ENCODE data around the gene GADD45B. TPM values are rescaled to one million over a fixed set of nuclear protein-coding genes. Genes with fewer than 3 reads are reported as not detected.
"Not testable (repeated sequence)": the region's sequence is repeated elsewhere in the genome, so short reads cannot be mapped to it uniquely, and the experiment has no call there.

The GADD45B gene
- total and polyA plus RNA-seq, 3 experiments from 2014 or later: 51.1 to 90.7 (median 53.7) TPM

GRCh38 chr19:2500841-2501261 lies 24.9 kb downstream of the GADD45B start:
- Mint-ChIP-seq H3K4me1 (peaks cover 18 to 39% (median 20%) of the 10 kb centered on the region in 3 donors), H3K36me3 (peaks cover 0 to 2% (median 0%) of the 10 kb centered on the region in 3 donors), H3K9me3 (no peaks in the 10 kb centered on the region), H3K27me3 (no peaks in the 10 kb centered on the region), H3K4me3 (no peak overlapping the region), H3K27ac (no peak overlapping the region)
- DNase-seq: no peak
- H3K4me3 ChIP-seq (ENCODE audit: low read length): no peak overlapping the region
- H3K27me3 ChIP-seq (ENCODE audit: insufficient read depth, low read length, poor library complexity, severe bottlenecking): no peaks in the 10 kb centered on the region
- peaks cover 22% of the 10 kb centered on the region for H3K4me1 ChIP-seq (ENCODE audit: insufficient read depth, low read length)
- no peaks in the 10 kb centered on the region for H3K36me3 ChIP-seq (ENCODE audit: insufficient read depth, low read length)
- no peak overlapping the region for H3K27ac ChIP-seq (ENCODE audit: low read depth, low read length)
- POLR2A ChIA-PET: no interaction called here
- CTCF ChIA-PET: no interaction called here
- H3K9me3 ChIP-seq (ENCODE audit: low read length): no peaks in the 10 kb centered on the region

- Mint-ChIP-seq H3K27me3 (no peaks in the 10 kb centered on the region), H3K27ac (peak overlapping the region; percentile 86 to 99 (median 96)), H3K9me3 (no peaks in the 10 kb centered on the region), H3K4me3 (peak overlapping the region; percentile 7 to 89 (median 77)), H3K4me1 (peaks cover 19 to 44% (median 20%) of the 10 kb centered on the region in 3 donors), H3K36me3 (peaks cover 0 to 2% (median 0%) of the 10 kb centered on the region in 3 donors)
- H3K9me3 ChIP-seq (ENCODE audit: low read length): no peaks in the 10 kb centered on the region
- no peaks in the 10 kb centered on the region for H3K36me3 ChIP-seq (ENCODE audit: insufficient read depth, low read length)
- H3K4me3 ChIP-seq (ENCODE audit: low read length): peak overlapping the region; percentile 34
- ChIA-PET CTCF (interaction anchor here (0.7 to 3.2 kb wide), 12 partner anchors 9 to 580 kb away, joined by 3 to 30 read pairs (median 4); partner anchors contain the start of genes GADD45B and LMNB2), POLR2A (interaction anchor here (0.6 to 3.5 kb wide), 7 partner anchors 9 to 118 kb away, joined by 3 to 100 read pairs (median 4); partner anchors contain the start of gene GADD45B)
- H3K27ac ChIP-seq (ENCODE audit: low read depth, low read length): peak overlapping the region; percentile 60
- no peaks in the 10 kb centered on the region for H3K27me3 ChIP-seq (ENCODE audit: insufficient read depth, low read length, poor library complexity, severe bottlenecking)
- peaks cover 24% of the 10 kb centered on the region for H3K4me1 ChIP-seq (ENCODE audit: insufficient read depth, low read length)
- peak; percentile 53 to 88 (median 75) for DNase-seq
These were observed 27.7 kb downstream of the GADD45B start for GRCh38 chr19:2503521-2504109.

GRCh38 chr19:2506656-2507055 lies 30.7 kb downstream of the GADD45B start:
- H3K27me3 ChIP-seq (ENCODE audit: insufficient read depth, low read length, poor library complexity, severe bottlenecking); H3K9me3 Mint-ChIP-seq; H3K27me3 Mint-ChIP-seq; H3K36me3 ChIP-seq (ENCODE audit: insufficient read depth, low read length); H3K4me3 ChIP-seq (ENCODE audit: low read length); H3K36me3 Mint-ChIP-seq; H3K4me3 Mint-ChIP-seq; H3K9me3 ChIP-seq (ENCODE audit: low read length); DNase-seq: not testable (repeated sequence)
- H3K27ac Mint-ChIP-seq: peak overlapping the region in 1 of 8 donors; percentile 18
- H3K4me1 Mint-ChIP-seq: peaks cover 19 to 40% (median 20%) of the 10 kb centered on the region in 3 donors
- POLR2A ChIA-PET: interaction anchor here (0.6 to 2.1 kb wide), 4 partner anchors 12 to 49 kb away, joined by 3 to 13 read pairs (median 3); partner anchors contain the start of gene GADD45B
- peaks cover 24% of the 10 kb centered on the region for H3K4me1 ChIP-seq (ENCODE audit: insufficient read depth, low read length)
- H3K27ac ChIP-seq (ENCODE audit: low read depth, low read length): peak overlapping the region; percentile 43
- CTCF ChIA-PET: interaction anchor here (1.3 to 2.0 kb wide), 2 partner anchors 30 to 104 kb away, joined by 3 to 4 read pairs; no protein-coding TSS in a partner anchor

- peaks cover 0 to 2% (median 0%) of the 10 kb centered on the region in 3 donors for H3K36me3 Mint-ChIP-seq
- Histone ChIP-seq H3K9me3 (ENCODE audit: low read length) (no peaks in the 10 kb centered on the region), H3K27ac (ENCODE audit: low read depth, low read length) (peak overlapping the region; percentile 43), H3K4me1 (ENCODE audit: insufficient read depth, low read length) (peaks cover 24% of the 10 kb centered on the region), H3K36me3 (ENCODE audit: insufficient read depth, low read length) (no peaks in the 10 kb centered on the region), H3K27me3 (ENCODE audit: insufficient read depth, low read length, poor library complexity, severe bottlenecking) (no peaks in the 10 kb centered on the region), H3K4me3 (ENCODE audit: low read length) (no peak overlapping the region)
- peak overlapping the region in 5 of 7 donors; percentile 34 to 65 (median 46) for H3K4me3 Mint-ChIP-seq
- ChIA-PET POLR2A (interaction anchor here (0.6 to 2.1 kb wide), 4 partner anchors 12 to 49 kb away, joined by 3 to 13 read pairs (median 3); partner anchors contain the start of gene GADD45B), CTCF (interaction anchor here (1.3 to 2.0 kb wide), 2 partner anchors 31 to 103 kb away, joined by 3 to 4 read pairs; no protein-coding TSS in a partner anchor)
- H3K27ac Mint-ChIP-seq: peak overlapping the region in 7 of 8 donors; percentile 18 to 90 (median 72)
- H3K27me3 Mint-ChIP-seq: no peaks in the 10 kb centered on the region
- peaks cover 19 to 40% (median 20%) of the 10 kb centered on the region in 3 donors for H3K4me1 Mint-ChIP-seq
- peak in 3 of 5 donors; percentile 36 to 62 (median 57) for DNase-seq
- no peaks in the 10 kb centered on the region for H3K9me3 Mint-ChIP-seq
These were observed 31.2 kb downstream of the GADD45B start for GRCh38 chr19:2507109-2507508.

GRCh38 chr19:2509096-2509495 lies 33.2 kb downstream of the GADD45B start:
- H3K27ac Mint-ChIP-seq: peak overlapping the region in 1 of 8 donors; percentile 13
- no peaks in the 10 kb centered on the region for H3K36me3 Mint-ChIP-seq
- ChIA-PET CTCF (no interaction called here), POLR2A (interaction anchor here (0.8 kb wide), 1 partner anchor 22 kb away, joined by 3 read pairs; no protein-coding TSS in a partner anchor)
- peaks cover 6% of the 10 kb centered on the region for H3K4me1 ChIP-seq (ENCODE audit: insufficient read depth, low read length)
- H3K27me3 ChIP-seq (ENCODE audit: insufficient read depth, low read length, poor library complexity, severe bottlenecking): no peaks in the 10 kb centered on the region
- H3K4me3 Mint-ChIP-seq: no peak overlapping the region
- peaks cover 7 to 23% (median 7%) of the 10 kb centered on the region in 3 donors for H3K4me1 Mint-ChIP-seq
- no peaks in the 10 kb centered on the region for H3K9me3 Mint-ChIP-seq
- H3K27ac ChIP-seq (ENCODE audit: low read depth, low read length): no peak overlapping the region
- no peaks in the 10 kb centered on the region for H3K27me3 Mint-ChIP-seq
- DNase-seq: no peak
- H3K9me3 ChIP-seq (ENCODE audit: low read length): no peaks in the 10 kb centered on the region
- no peak overlapping the region for H3K4me3 ChIP-seq (ENCODE audit: low read length)
- no peaks in the 10 kb centered on the region for H3K36me3 ChIP-seq (ENCODE audit: insufficient read depth, low read length)

GRCh38 chr19:2511570-2511969 lies 35.6 kb downstream of the GADD45B start:
- Mint-ChIP-seq H3K36me3 (no peaks in the 10 kb centered on the region), H3K27ac (no peak overlapping the region), H3K9me3 (no peaks in the 10 kb centered on the region), H3K4me1 (peaks cover 4 to 13% (median 5%) of the 10 kb centered on the region in 3 donors), H3K27me3 (no peaks in the 10 kb centered on the region), H3K4me3 (no peak overlapping the region)
- Histone ChIP-seq H3K9me3 (ENCODE audit: low read length) (no peaks in the 10 kb centered on the region), H3K27me3 (ENCODE audit: insufficient read depth, low read length, poor library complexity, severe bottlenecking) (no peaks in the 10 kb centered on the region), H3K27ac (ENCODE audit: low read depth, low read length) (no peak overlapping the region), H3K4me3 (ENCODE audit: low read length) (no peak overlapping the region), H3K4me1 (ENCODE audit: insufficient read depth, low read length) (peaks cover 5% of the 10 kb centered on the region), H3K36me3 (ENCODE audit: insufficient read depth, low read length) (no peaks in the 10 kb centered on the region)
- DNase-seq: no peak
- CTCF ChIA-PET: interaction anchor here (0.9 kb wide), 1 partner anchor 33 kb away, joined by 3 read pairs; no protein-coding TSS in a partner anchor
- POLR2A ChIA-PET: no interaction called here

- POLR2A ChIA-PET: no interaction called here
- peaks cover 3% of the 10 kb centered on the region for H3K4me1 ChIP-seq (ENCODE audit: insufficient read depth, low read length)
- H3K27me3 Mint-ChIP-seq: no peaks in the 10 kb centered on the region
These were observed 36.1 kb downstream of the GADD45B start for GRCh38 chr19:2511991-2512390.

More at GRCh38 chr19:2511991-2512390, 36.1 kb downstream of the GADD45B start:
- no peaks in the 10 kb centered on the region for H3K27me3 ChIP-seq (ENCODE audit: insufficient read depth, low read length, poor library complexity, severe bottlenecking)
- Mint-ChIP-seq H3K4me3 (no peak overlapping the region), H3K27ac (no peak overlapping the region), H3K4me1 (peaks cover 3 to 11% (median 3%) of the 10 kb centered on the region in 3 donors), H3K36me3 (no peaks in the 10 kb centered on the region), H3K9me3 (no peaks in the 10 kb centered on the region)
- no peaks in the 10 kb centered on the region for H3K9me3 ChIP-seq (ENCODE audit: low read length)
- H3K27ac ChIP-seq (ENCODE audit: low read depth, low read length): no peak overlapping the region
- H3K4me3 ChIP-seq (ENCODE audit: low read length): no peak overlapping the region
- H3K36me3 ChIP-seq (ENCODE audit: insufficient read depth, low read length): no peaks in the 10 kb centered on the region
- no peak for DNase-seq
- CTCF ChIA-PET: no interaction called here

Data from CD8-positive, alpha-beta memory T cell (primary cell).